GM21381 (cell line): ENCODE results near the gene THEM4.
"Not testable (repeated sequence)": the region's sequence is repeated elsewhere in the genome, so short reads cannot be mapped to it uniquely, and the experiment has no call there.

Experiments
- ATAC-seq: cut with Tn5 transposase; IDR thresholded peaks from one replicate; pipeline ENCODE4 v1.9.1; 2021; ENCODE audit warnings: mild to moderate bottlenecking, moderate library complexity; ENCODE audit not compliant: unreplicated experiment

Gene THEM4

GRCh38 chr1:151897991-151898431 lies 11.3 kb downstream of the THEM4 start:
- ATAC-seq = no peak

DNA sequence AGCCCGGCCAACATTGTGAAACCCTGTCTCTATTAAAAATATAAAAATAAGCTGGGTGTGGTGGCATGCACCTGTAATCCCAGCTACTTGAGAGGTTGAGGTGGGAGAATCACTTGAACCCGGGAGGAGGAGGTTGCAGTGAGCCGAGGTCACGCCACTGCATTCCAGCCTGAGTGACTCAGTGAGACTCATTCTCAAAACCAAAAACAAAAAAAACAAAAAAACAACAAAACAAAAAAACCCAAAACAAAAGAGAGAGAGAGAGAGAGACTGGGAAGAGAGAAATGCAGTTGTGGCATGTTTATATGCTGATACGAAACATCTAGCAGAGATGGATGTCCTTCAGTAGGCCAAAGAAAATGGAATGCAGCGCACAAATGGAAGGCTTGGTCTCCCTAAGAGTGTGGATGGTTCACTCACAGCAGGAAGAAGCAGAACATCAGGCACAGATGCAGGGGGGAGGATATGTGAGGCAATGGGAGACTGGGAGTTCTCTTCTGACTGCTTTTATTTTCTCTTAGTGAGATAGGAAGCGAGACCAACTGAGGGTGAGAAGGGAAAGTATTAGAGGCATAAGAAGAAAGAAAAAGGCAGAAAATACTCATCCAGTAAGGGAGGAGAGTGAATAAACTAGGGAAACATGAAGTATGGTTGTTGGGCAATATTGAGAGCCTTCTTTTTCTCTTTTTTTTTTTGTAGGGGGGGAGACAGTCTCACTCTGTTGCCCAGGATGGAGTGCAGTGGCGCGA lies 16.0 kb downstream of the THEM4 start:
- ATAC-seq = no peak

DNA sequence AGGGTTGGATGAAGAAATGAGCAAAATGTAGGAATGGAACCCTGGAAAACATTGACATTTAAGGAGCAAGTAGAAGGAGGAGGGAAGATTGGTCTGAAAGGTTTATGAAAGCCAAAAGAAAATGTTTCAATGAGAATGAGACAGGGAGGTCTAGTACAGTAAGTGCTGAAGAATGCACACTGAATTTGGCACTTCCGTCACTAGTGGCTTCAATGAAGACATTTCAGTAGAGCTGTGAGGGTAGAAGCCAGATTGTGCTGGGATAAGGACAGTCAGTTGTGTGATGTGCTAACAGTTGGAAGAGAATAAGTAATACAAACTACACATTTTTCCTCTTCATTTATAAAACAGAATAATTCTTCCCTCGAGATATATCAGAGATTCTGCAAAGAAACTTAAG lies 17.1 kb downstream of the THEM4 start:
- ATAC-seq = no peak

- ATAC-seq = no peak
Measured at GRCh38 chr1:151891512-151891911, 17.8 kb downstream of the THEM4 start.

DNA sequence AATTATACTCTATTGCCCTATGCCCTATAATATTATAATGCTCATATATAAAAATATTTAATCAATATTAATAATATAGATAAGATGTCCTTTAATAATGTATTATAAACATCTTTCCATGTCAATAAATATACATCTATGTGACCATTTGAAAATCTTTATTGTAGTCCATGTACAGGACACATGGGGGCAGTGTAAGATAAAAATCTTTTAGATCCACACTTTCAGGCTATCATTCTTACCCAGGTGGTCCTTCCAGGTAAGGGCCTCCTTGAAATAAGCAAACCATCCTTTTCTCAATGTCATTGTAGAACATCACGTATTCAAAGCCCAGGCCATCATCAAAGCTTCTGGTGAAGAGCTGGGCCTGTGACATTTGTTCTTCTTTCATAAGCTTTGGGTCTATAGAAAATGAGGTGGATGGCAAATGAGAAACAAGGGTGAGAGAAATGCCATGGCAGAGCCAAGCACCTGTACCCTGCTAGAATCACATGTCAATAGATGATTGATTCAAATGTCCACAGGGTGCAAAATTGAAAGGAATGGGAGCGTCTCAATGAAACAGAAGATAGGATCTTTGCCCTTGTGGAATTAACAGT lies 20.2 kb downstream of the THEM4 start:
- ATAC-seq = no peak

DNA sequence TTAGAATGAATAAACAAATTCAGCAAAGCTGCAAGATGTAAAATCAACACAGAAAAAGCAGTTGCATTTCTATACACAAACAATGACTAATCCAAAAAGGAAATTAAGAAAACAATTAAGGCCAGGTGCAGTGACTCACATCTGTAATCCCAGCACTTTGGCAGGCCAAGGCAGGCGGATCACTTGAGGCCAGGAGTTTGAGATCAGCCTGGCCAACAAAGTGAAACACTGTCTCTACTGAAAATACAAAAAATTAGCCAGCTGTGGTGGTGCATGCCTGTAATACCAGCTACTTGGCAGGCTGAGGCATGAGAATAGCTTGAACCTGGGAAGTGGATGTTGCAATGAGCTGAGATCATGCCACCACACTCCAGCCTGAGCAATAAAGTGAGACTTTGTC lies 22.3 kb downstream of the THEM4 start:
- no peak for ATAC-seq

DNA sequence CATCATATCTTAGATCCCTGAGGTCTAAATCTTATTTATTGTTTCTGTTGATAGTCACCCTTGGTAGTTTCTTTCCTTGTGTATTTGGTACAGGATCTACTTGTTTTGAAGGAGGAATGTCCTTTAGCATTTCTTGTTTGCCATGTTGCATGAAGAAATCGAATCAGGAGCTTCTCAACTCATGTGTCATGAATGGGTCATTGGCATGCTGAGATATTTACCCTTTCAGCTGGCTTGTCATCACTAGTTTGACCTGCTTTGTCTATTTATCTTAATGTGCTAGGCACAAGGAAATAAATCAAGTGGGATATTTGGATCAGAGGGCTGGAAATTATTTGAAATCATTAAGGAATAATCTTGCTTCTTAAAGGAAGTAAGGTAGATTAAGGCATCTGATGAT lies 23.8 kb downstream of the THEM4 start:
- no peak for ATAC-seq

- not testable (repeated sequence) for ATAC-seq
Measured at GRCh38 chr1:151884879-151885278, 24.4 kb downstream of the THEM4 start.

DNA sequence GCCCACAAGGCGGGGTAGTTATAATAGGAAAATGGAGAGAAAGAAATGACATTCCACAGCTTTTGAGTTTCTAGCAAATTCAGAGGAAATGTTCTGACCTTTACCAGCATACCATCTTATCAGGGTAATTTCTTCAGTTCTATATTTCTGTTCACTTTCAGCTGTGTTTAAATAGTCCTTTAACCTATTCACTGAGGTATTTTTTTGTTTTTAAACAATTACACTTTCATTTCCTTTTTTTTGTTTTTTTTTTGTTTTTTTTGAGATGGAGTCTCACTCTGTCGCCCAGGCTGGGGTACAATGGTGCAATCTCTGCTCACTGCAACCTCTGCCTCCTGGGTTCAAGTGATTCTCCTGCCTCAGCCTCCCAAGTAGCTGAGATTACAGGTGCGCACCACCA lies 24.9 kb downstream of the THEM4 start:
- ATAC-seq = not testable (repeated sequence)

DNA sequence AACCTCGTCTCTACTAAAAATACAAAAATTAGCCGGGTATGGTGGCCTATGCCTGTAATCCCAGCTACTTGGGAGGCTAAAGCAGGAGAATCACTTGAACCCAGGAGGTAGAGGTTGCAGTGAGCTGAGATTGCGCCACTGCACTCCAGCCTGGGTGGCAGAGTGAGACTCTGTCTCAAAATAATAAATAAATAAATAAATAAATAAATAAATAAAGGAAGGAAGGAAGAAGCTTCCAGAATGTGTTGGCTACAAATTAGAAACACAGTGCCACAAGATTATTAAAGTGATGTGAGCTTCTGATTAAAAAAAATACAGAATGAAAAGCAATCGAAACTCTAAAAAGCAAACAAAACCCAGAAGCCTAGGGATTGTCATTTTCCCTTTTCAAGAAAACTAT lies 25.4 kb downstream of the THEM4 start:
- ATAC-seq = not testable (repeated sequence)

DNA sequence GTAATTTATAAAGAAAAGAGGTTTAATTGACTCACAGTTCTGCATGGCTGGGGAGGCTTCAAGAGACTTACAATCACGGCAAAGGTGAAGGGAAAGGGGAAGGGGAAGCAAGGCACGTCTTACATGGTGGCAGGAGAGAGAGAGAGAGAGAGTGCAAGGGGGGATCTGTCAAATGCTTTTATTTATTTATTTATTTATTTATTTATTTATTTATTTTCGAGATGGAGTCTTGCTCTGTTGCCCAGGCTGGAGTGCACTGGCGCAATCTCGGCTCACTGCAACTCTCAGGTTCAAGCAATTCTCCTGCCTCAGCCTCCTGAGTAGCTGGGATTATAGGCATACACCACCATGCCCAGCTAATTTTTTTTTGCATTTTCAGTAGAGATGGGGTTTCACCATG lies 26.4 kb downstream of the THEM4 start:
- ATAC-seq = not testable (repeated sequence)

- no peak for ATAC-seq
Measured at GRCh38 chr1:151882466-151882865, 26.8 kb downstream of the THEM4 start.

- ATAC-seq = no peak
Measured at GRCh38 chr1:151881479-151881878, 27.8 kb downstream of the THEM4 start.

DNA sequence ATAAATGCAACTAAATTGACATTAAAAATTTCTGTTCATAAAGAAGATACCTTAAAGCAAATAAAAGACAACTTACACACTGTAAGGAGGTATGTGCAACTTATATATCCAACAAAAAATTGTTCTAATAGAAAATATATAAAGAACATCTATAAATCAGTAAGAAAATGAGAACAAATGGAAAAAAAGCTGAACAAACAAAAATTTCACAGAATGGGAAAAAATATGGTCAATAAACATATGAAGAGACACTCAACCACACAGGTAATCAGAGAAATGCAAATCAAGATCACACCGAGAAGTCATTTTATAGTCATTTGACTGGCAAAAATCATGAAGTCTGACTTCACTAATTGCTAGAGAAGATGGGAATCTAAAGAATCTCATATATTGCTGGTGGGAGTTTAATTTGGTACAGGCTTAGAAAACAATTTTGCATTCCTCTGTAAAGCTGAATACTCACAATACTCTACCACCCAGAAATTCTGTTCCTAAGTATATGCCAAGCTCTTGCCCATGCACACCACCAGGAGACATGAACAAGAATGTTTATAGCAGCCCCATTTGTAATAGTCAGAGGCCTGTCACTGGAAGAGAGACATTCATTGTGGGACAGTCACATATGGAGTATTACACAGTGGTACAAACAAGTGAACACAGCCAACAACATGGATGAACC lies 33.8 kb downstream of the THEM4 start:
- ATAC-seq = no peak

GRCh38 chr1:151872776-151873175 lies 36.5 kb downstream of the THEM4 start:
- not testable (repeated sequence) for ATAC-seq

DNA sequence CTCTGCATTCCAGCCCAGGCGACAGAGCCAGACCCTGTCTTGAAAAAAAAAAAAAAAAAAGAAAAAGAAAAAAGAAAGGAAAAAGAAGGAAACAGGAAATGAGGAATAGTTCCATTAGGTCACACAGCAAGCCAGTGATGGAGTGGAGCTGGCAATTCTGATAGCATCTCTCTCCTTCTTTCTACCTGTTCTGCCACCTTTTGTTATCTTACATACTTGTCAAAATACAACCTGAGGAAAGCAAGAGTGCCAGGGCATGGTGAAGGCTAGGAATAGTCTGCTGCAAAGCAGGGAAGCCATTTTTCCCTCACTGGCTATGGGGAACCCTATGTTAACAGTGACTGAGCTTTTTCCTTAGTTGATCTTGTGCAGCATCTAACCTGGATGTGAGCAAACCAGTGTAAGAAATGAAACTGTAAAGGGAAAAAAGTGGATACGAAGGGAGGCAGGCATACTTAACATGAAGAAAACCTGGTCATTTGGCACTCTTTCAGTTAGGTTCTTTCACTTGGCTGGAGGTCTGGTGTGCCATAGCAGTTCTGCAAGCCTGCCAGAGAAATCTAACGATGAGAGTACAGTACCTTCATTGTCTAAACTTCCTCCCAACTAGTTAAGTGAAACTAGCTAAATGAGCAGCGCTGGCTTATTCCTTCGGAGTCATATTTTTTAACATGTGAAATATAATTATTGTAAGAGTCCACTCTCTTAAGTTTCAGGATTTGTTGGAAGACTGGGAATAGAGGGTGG lies 37.9 kb downstream of the THEM4 start:
- no peak for ATAC-seq

DNA sequence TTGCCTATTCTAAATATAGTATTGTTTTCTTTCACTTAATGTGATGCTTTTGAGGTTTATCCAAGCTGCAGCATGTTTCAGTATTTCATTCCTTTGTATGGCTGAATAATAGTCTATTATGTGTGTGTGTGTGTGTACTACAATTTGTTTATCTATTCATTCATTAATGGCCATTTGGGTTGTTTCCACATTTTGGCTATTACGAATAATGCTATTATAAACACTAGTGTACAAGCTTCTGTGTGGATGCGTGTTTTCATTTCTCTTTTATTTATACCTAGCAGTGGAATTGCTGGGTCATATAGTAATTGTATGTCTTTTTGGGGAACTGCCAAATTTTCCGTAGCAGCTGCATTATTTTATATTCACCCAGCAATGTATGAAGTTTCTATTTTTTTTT lies 40.8 kb downstream of the THEM4 start:
- no peak for ATAC-seq

DNA sequence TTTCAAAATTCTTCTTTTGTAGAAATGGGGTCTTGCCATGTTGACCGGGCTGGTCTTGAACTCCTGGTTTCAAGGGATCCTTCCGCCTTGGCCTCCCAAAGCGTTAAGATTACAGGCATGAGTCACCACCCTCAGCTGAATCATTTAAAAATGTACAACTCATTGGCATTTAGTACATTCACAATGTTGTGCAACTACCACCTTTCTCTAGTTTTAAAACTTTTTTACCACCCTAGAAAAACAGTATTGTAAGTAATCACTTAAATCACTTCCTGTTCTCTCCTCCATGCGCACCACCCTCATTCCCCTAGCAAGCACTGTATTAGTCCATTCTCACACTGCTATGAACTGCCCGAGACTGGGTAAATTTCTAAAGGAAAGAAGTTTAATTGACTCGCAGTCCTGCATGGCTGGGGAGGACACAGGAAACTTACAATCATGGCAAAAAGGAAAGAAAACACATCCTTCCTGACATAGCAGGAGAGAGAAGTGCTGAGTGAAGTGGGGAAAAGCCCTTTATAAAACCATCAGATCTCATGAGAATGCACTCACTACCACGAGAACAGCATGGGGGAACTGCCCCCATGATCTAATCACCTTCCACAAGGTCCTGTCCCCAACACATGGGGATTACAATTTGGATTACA lies 41.4 kb downstream of the THEM4 start:
- no peak for ATAC-seq

DNA sequence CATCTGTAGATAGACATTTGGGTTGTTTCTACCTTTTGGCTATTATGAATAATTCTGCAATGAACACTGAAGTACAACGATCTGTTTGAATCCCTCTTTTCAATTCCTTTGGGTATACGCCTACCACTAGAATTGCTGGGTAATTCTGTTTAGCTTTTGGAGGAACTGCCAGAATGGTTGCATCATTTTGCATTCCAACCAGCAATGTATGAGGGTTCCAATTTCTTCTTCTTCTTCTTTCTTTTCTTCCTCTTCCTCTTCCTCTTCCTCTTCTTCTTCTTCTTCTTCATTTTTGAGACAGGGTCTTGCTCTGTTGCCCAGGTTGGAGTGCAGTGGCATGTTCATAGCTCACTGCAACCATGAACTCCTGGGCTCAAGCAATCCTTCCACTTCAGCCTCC lies 42.0 kb downstream of the THEM4 start:
- ATAC-seq = no peak

GRCh38 chr1:151864411-151864810 lies 44.9 kb downstream of the THEM4 start:
- no peak for ATAC-seq

GRCh38 chr1:151862604-151863003 lies 46.7 kb downstream of the THEM4 start:
- ATAC-seq = no peak
